ENCODE results near the gene RNF223.
A peak's percentile ranks its signal among the peaks of the same experiment; 100 is the strongest.
"Not testable (repeated sequence)": the region's sequence is repeated elsewhere in the genome, so short reads cannot be mapped to it uniquely, and the experiment has no call there.

Gene RNF223

GRCh38 chr1:1085171-1085841, 11.2 kb upstream of the RNF223 start:
- H3K4me1 Mint-ChIP-seq, result peaks cover 6% of the 10 kb centered on the region
- H3K36me3 Mint-ChIP-seq, result peaks cover 17% of the 10 kb centered on the region
- no peaks in the 10 kb centered on the region for H3K9me3 Mint-ChIP-seq
- ATAC-seq (no peak), DNase-seq (ENCODE audit: low spot score in 2 of 2) (no peak)
- H3K27ac Mint-ChIP-seq, result no peak overlapping the region
- H3K4me3 Mint-ChIP-seq, result no peak overlapping the region

- Mint-ChIP-seq H3K27ac (no peak overlapping the region), H3K4me1 (peaks cover 6% of the 10 kb centered on the region), H3K9me3 (no peaks in the 10 kb centered on the region), H3K36me3 (peaks cover 12% of the 10 kb centered on the region), H3K4me3 (no peak overlapping the region)
- no peak for DNase-seq (ENCODE audit: low spot score in 2 of 2)
- ATAC-seq, result no peak
These were observed 10.5 kb upstream of the RNF223 start for GRCh38 chr1:1084372-1085170.

GRCh38 chr1:1083416-1084371, 9.6 kb upstream of the RNF223 start:
- no peak for DNase-seq (ENCODE audit: low spot score in 2 of 2)
- no peak for ATAC-seq
- Mint-ChIP-seq H3K4me1 (peaks cover 6% of the 10 kb centered on the region), H3K36me3 (peaks cover 8% of the 10 kb centered on the region), H3K4me3 (no peak overlapping the region), H3K27ac (no peak overlapping the region), H3K9me3 (no peaks in the 10 kb centered on the region)

- ATAC-seq (no peak), DNase-seq (ENCODE audit: low spot score in 2 of 2) (no peak)
- H3K27ac Mint-ChIP-seq, result no peak overlapping the region
- peaks cover 6% of the 10 kb centered on the region for H3K4me1 Mint-ChIP-seq
- H3K36me3 Mint-ChIP-seq, result peaks cover 8% of the 10 kb centered on the region
- no peaks in the 10 kb centered on the region for H3K9me3 Mint-ChIP-seq
- H3K4me3 Mint-ChIP-seq, result no peak overlapping the region
These were observed 8.8 kb upstream of the RNF223 start for GRCh38 chr1:1082776-1083415.

- peak in 1 of 2 donors; percentile 2 for DNase-seq (ENCODE audit: low spot score in 2 of 2)
- H3K27ac Mint-ChIP-seq, result no peak overlapping the region
- no peak overlapping the region for H3K4me3 Mint-ChIP-seq
- ATAC-seq, result no peak
- no peaks in the 10 kb centered on the region for H3K9me3 Mint-ChIP-seq
- peaks cover 8% of the 10 kb centered on the region for H3K36me3 Mint-ChIP-seq
- H3K4me1 Mint-ChIP-seq, result peaks cover 6% of the 10 kb centered on the region
These were observed 8.2 kb upstream of the RNF223 start for GRCh38 chr1:1082239-1082775.

- no peak overlapping the region for H3K27ac Mint-ChIP-seq
- peaks cover 8% of the 10 kb centered on the region for H3K36me3 Mint-ChIP-seq
- H3K4me3 Mint-ChIP-seq, result no peak overlapping the region
- no peaks in the 10 kb centered on the region for H3K9me3 Mint-ChIP-seq
- ATAC-seq, result no peak
- no peak for DNase-seq (ENCODE audit: low spot score in 2 of 2)
- peaks cover 3% of the 10 kb centered on the region for H3K4me1 Mint-ChIP-seq
These were observed 7.5 kb upstream of the RNF223 start for GRCh38 chr1:1081311-1082238.

- no peaks in the 10 kb centered on the region for H3K9me3 Mint-ChIP-seq
- no peak for ATAC-seq
- H3K27ac Mint-ChIP-seq, result no peak overlapping the region
- no peaks in the 10 kb centered on the region for H3K4me1 Mint-ChIP-seq
- peaks cover 8% of the 10 kb centered on the region for H3K36me3 Mint-ChIP-seq
- DNase-seq (ENCODE audit: low spot score in 2 of 2), result no peak
- no peak overlapping the region for H3K4me3 Mint-ChIP-seq
These were observed 6.8 kb upstream of the RNF223 start for GRCh38 chr1:1080951-1081310.

GRCh38 chr1:1080122-1080757, 6.1 kb upstream of the RNF223 start:
- peaks cover 8% of the 10 kb centered on the region for H3K36me3 Mint-ChIP-seq
- peak overlapping the region; percentile 58 for H3K4me3 Mint-ChIP-seq
- DNase-seq (ENCODE audit: low spot score in 2 of 2) (no peak), ATAC-seq (peak; percentile 54)
- no peaks in the 10 kb centered on the region for H3K4me1 Mint-ChIP-seq
- no peaks in the 10 kb centered on the region for H3K9me3 Mint-ChIP-seq
- no peak overlapping the region for H3K27ac Mint-ChIP-seq

- Mint-ChIP-seq H3K4me1 (peaks cover 3% of the 10 kb centered on the region), H3K9me3 (no peaks in the 10 kb centered on the region), H3K4me3 (peak overlapping the region; percentile 58), H3K36me3 (peaks cover 13% of the 10 kb centered on the region), H3K27ac (peak overlapping the region; percentile 56)
- ATAC-seq, result peak; percentile 68
- peak in 1 of 2 donors; percentile 19 for DNase-seq (ENCODE audit: low spot score in 2 of 2)
These were observed 5.5 kb upstream of the RNF223 start for GRCh38 chr1:1079408-1080121.

GRCh38 chr1:1077396-1077795, 3.3 kb upstream of the RNF223 start:
- H3K4me3 Mint-ChIP-seq; ATAC-seq; H3K4me1 Mint-ChIP-seq; DNase-seq (ENCODE audit: low spot score in 2 of 2); H3K9me3 Mint-ChIP-seq; H3K27ac Mint-ChIP-seq: not testable (repeated sequence)
- H3K36me3 Mint-ChIP-seq, result peaks cover 14% of the 10 kb centered on the region

- ATAC-seq (no peak), DNase-seq (ENCODE audit: low spot score in 2 of 2) (no peak)
- Mint-ChIP-seq H3K27ac (peak overlapping the region; percentile 63), H3K36me3 (peaks cover 5% of the 10 kb centered on the region), H3K4me3 (no peak overlapping the region), H3K4me1 (peaks cover 5% of the 10 kb centered on the region), H3K9me3 (no peaks in the 10 kb centered on the region)
These were observed 1.2 kb upstream of the RNF223 start for GRCh38 chr1:1075148-1075935.

GRCh38 chr1:1074631-1075147, 583 bp upstream of the RNF223 start:
- no peak for DNase-seq (ENCODE audit: low spot score in 2 of 2)
- Mint-ChIP-seq H3K4me3 (no peak overlapping the region), H3K4me1 (peaks cover 11% of the 10 kb centered on the region), H3K36me3 (peaks cover 5% of the 10 kb centered on the region), H3K9me3 (no peaks in the 10 kb centered on the region), H3K27ac (peak overlapping the region; percentile 63)
- ATAC-seq, result no peak

Data from stimulated activated effector memory CD8-positive, alpha-beta T cell treated with anti-CD3 and anti-CD28 coated beads, Interleukin-12 subunit alpha, Interleukin-12 subunit beta, amount 100 ng/mL, for 72 hours (primary cell).